HG02973 (cell line): Measurements from ENCODE around the gene MOXD1.
"Not testable (repeated sequence)": the region's sequence is repeated elsewhere in the genome, so short reads cannot be mapped to it uniquely, and the experiment has no call there.

Experiments
- ATAC-seq: cut with Tn5 transposase; IDR thresholded peaks from one replicate; pipeline ENCODE4 v1.9.1; 2021; ENCODE audit warnings: moderate library complexity; ENCODE audit not compliant: unreplicated experiment

MOXD1 gene

DNA sequence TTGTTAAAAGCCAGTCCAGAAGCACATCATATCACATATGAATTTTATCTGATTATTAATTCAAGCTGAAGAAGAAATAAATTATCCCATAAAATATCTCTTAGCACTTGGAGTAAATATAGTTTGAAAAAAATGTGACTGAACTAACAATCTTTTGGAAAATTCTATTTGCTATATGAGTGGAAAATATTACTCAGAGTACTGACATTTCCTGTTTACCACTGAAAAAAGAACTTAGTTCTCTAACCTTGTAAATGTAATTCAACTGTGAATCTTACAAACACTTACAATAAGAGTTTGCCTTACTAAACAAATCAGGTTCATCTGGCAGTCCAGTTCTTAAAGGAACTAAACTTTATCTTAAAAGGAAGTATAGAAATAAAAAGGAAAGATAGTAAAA lies 44.2 kb downstream of the MOXD1 start:
- no peak for ATAC-seq

DNA sequence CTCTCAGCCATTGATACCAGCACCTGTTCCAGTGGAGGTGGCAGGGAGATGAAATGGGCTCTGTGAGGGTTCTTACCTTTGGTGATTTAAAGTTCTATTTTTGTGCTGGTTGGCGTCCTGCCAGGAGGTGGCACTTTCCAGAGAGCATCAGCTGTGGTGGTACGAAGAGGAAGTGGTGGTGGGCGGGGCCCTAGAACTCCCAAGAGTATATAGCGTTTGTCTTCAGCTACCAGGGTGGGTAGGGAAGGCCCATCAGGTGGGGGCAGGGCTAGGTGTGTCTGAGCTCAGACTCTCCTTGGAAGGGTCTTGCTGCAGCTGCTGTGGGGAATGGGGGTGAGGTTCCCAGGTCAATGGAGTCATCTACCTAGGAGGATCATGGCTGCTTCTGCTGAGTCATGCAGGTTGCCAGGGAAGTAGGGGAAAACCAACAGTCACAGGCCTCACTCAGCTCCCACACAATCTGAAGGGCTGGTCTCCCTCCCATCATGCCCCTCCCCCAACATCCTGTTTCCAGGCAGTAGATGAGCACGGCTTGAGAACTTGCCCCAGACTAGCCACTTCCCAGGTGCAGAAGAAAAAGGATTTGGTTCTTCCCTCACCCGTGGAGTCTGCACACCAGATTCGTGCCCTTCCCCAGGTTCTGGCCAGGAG lies 46.6 kb downstream of the MOXD1 start:
- no peak for ATAC-seq

DNA sequence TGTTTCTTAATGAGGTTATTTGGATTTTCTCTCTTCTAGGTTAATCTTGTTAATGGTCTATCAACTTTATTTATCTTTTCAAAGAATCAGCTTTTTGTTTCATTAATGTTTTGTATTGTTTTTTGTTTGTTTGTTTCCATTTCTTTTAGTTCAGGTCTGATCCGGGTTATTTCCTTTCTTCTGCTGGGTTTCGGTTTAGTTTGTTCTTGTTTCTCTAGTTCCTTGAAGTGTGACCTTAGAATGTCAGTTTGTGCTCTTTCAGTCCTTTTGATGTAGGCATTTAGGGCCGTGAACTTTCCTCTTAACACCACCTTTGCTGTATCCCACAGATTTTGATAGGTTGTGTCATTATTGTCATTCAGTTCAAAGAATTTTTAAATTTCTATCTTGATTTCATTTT lies 49.3 kb downstream of the MOXD1 start:
- ATAC-seq = not testable (repeated sequence)

- ATAC-seq = no peak
These were observed 53.0 kb downstream of the MOXD1 start for GRCh38 chr6:132348231-132348630.

- no peak for ATAC-seq
These were observed 56.5 kb downstream of the MOXD1 start for GRCh38 chr6:132344811-132345210.

- ATAC-seq = no peak
These were observed 59.6 kb downstream of the MOXD1 start for GRCh38 chr6:132341646-132342045.

GRCh38 chr6:132334521-132334885 lies 66.8 kb downstream of the MOXD1 start:
- ATAC-seq = no peak

DNA sequence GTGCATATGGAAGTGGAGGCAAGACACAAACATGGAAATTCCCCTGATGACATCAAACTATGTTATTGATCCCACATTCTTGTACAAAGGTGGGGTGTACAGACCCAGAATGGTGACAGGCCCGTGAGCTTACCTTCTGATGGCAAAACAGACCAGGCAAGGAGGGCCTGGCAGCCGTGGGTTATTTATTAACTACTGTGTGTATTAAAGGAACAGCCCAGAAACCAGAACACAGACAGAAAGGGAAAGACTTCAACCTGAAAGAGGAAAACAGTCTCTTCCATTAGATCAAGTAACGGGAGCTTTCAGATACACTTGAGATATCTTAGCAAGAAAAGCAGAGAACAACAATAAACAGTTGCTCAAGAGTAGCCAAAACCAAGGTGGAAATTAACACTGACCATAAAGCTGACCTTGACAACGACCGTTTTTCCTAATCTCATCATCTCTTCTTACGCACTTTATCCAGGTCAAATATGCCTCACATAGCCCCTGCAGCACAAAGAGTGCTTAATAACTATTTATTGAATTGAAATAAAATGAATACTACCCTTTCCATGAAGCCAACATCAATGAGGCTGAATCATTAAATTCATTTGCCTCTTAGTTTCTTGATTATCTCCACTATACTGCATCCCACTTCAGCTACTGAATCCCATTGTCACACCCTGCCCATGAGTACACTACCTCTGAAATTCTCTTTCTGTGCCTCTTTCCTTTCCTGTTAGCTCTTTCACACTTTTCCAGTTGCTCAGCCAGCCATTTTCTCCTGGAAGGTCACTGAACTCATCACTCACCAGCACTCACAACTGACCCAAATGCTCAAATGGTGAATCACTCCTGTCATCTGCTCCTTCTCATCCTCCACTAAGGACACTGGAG lies 67.4 kb downstream of the MOXD1 start:
- no peak for ATAC-seq

DNA sequence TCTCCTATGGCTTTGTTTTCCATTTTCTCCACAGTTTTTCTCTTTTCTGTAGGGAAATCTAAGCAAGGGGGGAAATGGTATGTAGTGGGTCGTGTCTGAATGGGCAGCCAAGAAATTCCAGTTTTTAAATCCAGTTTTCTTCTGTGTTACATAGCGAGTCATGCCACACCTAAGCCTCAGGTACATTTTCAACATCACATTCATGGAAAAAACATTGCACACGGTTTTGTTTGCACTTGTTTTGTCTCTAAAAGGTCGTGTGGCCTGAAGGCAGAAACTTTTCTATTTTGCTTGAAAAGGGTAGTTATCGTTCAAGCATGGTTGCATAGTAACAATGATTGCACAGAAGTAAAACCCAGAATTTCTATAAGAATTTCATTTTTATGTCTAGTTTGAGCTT lies 70.5 kb downstream of the MOXD1 start:
- ATAC-seq = no peak

GRCh38 chr6:132322398-132322797 lies 78.9 kb downstream of the MOXD1 start:
- ATAC-seq = no peak

DNA sequence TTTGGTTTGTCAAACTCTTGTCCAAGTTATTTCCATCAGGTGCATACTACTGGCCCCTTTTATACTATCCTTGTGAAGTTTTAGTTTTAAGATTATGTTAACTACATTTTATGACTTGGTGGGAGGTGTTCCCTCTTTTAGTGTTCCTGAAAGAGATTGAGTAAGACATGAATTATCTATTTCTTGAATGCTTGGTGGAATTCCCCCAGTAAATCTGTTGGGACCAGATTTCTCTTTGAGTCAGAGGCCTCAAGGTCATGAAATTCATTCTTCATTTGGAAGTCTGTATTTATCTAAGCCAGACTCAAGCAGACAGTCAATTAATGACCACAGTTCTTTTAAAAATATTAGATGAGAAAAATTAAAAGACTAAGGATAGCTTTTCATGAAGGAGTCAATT lies 81.3 kb downstream of the MOXD1 start:
- no peak for ATAC-seq

DNA sequence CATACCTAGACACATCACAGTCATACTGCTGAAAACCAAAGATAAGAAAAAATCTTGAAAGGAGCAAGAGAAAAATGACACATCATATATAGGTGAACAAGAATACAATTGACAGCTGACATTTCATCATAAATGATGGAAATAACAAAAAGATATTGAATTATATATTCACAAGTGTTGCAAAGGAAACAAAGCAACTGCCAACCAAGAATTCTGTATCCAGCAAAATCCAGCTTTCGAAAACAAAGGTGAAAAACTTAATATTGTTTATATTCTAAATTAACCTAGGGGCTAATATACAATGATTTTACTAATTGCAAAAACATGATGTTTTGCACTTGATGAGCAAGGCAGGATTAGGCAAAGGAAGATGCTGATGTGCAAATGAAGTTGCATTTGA lies 84.3 kb downstream of the MOXD1 start:
- no peak for ATAC-seq

DNA sequence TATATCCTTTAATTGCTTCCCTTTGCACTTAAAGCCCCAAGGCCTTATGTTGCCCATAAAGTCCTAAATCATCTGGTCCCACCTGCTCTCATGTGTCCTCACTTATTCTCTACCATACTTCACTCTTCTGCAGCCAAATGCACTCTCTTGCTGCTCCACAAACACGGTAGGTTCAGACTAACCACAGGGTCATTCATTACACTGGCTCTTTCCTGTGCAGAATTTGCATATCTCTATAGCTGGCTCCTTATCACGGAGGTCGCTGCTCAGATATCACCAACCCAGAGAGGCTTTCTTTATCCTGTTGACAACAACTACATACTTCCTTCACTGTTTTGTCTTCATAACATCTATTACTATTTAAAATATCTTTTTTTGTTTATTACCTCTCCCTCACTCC lies 86.8 kb downstream of the MOXD1 start:
- peak; percentile 58 for ATAC-seq

DNA sequence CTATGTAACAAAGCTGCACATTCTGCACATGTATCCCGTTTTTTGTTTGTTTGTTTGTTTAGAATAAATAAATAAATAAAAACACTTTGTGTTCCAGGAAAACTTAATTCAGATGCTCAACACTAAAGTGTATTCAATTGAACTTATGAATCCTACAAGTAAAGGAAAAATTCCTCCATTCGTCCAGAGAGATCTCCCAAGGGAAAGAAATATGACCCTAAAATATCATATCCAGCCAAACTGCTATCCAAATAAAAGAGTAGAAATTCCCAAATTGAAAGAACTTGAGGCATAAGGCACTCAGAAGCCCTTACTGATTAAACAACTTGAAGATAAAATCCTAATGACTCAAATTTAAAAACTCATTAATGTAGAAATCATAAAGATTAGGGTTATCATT lies 90.4 kb downstream of the MOXD1 start:
- ATAC-seq = no peak

- not testable (repeated sequence) for ATAC-seq
These were observed 91.1 kb downstream of the MOXD1 start for GRCh38 chr6:132310151-132310550.

DNA sequence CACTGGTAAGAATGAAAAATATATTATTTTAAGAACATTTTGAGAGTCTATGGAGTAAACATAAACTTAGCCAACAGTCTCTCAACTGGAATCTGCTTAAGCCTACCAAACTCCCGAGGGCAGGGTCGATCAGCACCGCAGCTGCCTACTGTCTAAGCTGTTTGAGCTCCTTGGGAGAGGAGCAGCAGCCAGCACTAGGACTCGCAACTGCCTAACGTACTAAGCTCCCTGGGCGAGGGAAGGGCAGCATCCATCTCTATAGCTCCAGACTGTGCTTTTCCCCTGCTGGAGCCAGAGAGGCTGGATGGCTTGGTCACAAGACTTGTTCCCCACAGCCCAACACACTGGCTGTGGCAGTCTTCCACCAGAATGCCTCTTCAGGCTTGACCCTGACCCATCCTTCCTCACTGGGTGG lies 96.4 kb downstream of the MOXD1 start:
- ATAC-seq = no peak

DNA sequence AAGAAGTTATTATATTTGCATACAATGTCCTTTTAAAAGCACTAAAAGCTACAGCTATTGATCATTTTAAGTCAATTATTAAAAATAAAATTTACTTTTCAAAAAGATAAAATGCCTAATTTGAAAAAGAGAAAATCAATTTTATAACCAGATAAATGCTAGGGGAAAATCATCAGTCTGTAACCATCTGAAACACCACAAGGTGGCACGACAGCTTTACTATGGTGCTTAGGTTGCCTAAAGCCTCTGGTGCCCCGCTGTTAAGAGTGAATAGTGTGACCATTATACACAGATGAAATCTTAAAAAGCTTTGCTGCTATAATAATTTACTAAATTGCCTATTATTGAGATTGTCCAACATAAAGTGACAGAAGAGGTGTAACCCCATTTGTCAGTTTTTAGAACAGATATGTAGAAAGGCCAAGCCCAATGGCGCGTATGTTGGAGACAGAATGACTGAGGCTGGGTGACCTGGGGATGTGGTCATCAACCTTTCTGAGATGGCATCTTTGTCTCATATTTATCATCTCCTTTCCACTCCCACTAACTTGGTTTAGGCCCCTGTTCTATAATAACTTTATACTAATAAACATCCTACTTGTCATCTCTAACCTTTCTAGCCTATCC lies 100.8 kb downstream of the MOXD1 start:
- ATAC-seq = peak; percentile 87

GRCh38 chr6:132298344-132298949 lies 102.8 kb downstream of the MOXD1 start:
- ATAC-seq = no peak

DNA sequence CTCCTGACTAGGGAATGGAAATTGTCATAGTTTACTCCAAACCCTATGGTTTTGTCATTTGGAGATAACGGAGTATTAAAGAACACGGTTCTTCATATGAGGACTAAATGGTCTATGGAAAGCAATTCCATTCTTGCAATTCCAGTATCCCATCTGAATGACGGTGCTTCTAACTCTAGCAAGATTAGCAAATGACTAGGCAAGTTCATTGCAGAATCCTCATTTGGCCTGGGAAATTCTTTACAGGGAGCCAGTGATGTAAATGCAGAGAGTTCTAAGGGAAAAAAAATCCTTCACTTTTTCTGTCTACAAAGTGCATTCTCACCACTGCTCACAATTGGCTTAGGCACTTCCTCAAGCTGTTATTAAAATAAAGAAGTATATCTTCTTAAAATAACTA lies 111.5 kb downstream of the MOXD1 start:
- ATAC-seq = no peak

GRCh38 chr6:132287101-132287500 lies 114.2 kb downstream of the MOXD1 start:
- ATAC-seq = no peak

DNA sequence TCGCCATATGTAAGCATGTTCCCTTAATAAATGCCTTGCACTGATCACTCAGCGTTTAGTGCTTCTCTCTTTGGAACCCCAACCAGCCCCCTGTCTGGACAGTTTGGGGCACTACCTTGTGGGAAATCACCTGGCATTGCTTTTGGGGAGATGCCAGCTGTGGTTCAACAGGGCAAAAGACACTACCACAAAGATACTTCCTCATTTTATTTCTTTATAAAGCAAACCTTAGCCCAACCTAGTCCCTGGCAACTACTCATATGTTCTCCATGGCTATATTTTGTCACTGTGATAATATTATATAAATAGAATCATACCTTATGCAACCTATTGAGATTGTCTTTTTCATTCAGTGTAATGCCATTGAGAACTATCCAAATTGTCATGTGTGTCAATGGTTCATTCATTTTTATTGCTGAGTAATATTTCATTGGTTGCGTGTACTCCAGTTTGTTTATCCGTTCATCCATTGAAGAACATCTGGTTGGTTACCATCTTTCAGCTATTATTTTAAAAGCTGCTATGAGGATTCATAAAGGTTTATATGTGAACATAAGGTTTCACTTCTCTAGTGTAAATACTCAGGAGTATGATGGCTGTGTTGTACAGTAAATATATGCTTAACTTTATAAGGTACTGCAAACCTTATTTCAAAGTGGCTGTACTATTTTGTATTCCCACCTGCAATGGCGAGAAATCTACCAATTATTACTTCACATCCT lies 114.8 kb downstream of the MOXD1 start:
- no peak for ATAC-seq
